GM21390 (cell line): Measurements from ENCODE around the gene TMEM131L.
"Not testable (repeated sequence)": the region's sequence is repeated elsewhere in the genome, so short reads cannot be mapped to it uniquely, and the experiment has no call there.

Experiments used
- ATAC-seq: cut with Tn5 transposase; IDR thresholded peaks from one replicate; pipeline ENCODE4 v1.9.1; 2021; ENCODE audit not compliant: unreplicated experiment

Gene TMEM131L

GRCh38 chr4:153646978-153647377 lies 180.8 kb downstream of the TMEM131L start:
- ATAC-seq: no peak

GRCh38 chr4:153647975-153648374 lies 181.8 kb downstream of the TMEM131L start:
- no peak for ATAC-seq

- no peak for ATAC-seq
Observed at GRCh38 chr4:153649572-153649991, 183.4 kb downstream of the TMEM131L start.

DNA sequence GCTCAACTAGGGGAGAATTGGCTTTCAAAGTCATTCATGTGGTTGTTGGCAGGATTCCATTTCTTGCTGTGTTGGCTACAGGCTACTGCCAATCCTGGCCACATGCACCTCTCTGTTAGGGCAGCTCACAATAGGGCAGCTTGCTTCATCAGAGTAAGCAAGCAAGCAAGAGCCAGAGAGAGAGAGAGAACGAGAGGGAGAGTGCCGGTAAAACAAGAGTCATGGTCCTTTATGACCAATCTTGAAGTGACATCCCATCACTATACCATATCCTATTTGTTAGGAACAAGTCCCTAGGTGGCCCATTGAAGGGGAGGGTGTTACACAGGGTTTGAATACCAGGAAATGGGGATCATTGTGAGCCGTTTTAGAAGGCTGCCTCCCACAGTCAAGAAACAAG lies 185.0 kb downstream of the TMEM131L start:
- ATAC-seq: no peak

GRCh38 chr4:153651587-153651986 lies 185.4 kb downstream of the TMEM131L start:
- no peak for ATAC-seq

DNA sequence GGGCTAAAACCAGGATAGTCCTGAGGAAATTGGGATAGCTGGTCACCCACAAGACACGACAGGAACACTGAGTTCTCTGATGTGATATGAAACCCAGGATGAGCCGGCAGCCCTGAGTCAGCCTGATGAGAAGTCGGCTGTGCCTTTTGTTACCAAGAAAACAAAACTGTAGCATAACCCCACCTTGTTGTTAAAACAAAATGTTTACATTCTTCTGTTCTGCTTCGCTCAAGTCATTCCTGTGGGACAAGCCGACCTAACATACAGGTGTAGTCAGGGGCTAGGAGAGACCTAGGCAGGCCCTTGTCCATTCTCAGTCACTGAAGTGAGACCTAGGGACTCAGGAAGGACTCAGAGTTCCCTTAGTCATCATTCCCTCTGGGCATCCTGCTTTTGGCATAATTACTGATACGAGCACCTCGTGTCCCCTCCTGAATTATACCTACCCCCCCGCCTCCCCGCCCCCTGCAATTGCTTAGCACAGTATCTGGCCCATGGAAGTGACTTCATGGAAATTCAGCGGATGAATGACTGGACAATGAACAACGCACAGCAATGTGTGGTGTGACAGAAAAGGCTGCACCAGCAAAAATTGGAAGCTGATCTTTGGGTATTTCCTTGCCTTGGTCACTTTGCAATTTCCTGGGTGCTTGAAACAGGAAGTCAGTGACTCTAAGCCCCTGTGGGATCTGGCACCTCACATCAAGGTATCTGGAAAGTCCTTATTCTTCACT lies 186.1 kb downstream of the TMEM131L start:
- ATAC-seq: no peak

DNA sequence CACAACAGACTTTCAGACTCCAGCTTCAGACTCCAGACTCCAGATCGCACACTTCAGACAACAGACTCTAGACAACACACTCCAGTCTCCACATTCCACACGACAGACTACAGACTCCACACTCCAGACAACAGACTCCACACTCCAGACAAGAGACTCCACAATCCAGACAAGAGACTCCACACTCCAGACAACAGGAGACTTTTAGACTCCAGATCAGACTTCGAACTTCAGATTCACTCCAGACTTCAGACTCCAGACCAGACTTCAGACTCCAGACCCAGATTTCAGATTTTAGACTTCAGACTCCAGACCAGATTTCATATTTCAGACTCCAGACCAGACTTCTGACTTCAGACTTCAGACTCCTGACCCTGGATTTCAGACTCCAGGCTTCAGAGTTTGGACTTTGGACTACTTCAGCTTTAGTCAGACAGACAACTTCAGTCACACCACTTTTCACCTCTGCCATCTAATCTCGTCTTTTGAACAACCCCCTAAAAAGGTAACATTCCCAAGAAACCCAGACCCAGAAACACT lies 188.9 kb downstream of the TMEM131L start:
- no peak for ATAC-seq

DNA sequence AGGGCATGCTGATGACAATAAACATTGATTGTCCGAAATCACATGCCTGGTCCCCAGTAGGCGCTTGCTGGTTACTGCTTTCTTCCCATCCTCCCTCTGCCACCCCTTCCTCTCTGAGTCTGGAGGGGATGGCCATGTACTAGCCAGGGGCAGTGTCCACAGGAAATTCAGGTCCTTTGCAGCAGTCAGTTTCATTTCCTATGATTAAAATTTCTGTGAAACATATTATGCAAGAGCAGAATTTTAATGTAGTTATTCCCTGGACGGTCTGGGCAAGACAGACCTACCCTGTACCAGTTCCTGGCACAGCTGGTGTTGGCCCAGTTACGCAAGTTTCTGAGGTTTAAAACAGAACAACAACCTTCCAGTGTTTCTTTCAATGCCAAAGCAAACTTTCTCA lies 189.8 kb downstream of the TMEM131L start:
- no peak for ATAC-seq

- ATAC-seq: no peak
Observed at GRCh38 chr4:153661215-153661822, 195.2 kb downstream of the TMEM131L start.

DNA sequence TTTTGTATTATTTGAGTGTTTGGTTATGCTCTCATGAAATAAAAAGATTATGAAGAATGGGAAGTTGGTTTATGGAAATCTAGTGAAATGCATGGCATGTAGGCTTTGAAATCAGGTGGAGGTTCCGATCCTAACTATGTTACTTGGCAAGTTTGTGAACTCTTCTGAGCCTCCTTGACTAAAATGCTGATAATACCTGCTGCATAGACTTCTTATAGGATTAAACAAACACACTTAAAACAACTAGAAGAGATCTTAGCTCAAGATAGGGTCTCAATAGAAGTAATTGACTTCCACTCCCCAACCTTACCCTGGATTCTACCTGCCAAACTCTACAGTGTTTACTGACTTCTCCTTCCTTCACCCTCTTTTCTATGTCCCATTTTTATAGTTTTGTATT lies 195.7 kb downstream of the TMEM131L start:
- no peak for ATAC-seq

DNA sequence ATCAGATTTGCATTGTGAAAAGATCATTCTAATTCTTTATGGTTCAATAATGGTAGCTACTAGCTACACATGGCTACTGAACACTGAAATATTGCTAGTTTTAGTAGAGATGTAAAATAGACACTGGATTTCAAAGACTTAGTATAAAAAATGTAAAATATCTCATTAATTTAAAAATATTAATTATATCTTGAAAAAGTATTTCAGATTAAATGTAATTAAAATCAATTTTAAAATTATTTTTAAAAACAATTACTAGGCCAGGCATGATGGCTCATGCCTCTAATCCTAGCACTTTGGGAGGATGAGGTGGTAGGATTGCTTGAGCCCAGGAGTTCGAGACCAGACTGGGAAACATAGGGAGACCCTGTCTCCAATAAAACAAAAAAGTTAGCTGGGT lies 197.5 kb downstream of the TMEM131L start:
- no peak for ATAC-seq

DNA sequence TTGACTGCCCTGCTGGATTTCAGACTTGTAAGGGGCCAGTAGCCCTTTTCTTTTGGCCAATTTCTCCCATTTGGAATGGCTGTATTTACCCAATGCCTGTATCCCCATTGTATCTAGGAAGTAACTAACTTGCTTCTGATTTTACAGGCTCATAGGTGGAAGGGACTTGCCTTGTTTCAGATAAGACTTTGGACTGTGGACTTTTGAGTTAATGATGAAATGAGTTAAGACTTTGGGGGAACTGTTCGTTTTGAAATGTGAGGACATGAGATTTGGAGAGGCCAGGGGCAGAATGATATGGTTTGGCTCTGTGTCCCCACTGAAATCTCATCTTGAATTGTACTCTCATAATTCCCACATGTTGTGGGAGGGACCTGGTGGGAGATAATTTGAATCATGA lies 200.3 kb downstream of the TMEM131L start:
- not testable (repeated sequence) for ATAC-seq

GRCh38 chr4:153668647-153669046 lies 202.5 kb downstream of the TMEM131L start:
- ATAC-seq: no peak

- no peak for ATAC-seq
Observed at GRCh38 chr4:153669838-153670237, 203.7 kb downstream of the TMEM131L start.

DNA sequence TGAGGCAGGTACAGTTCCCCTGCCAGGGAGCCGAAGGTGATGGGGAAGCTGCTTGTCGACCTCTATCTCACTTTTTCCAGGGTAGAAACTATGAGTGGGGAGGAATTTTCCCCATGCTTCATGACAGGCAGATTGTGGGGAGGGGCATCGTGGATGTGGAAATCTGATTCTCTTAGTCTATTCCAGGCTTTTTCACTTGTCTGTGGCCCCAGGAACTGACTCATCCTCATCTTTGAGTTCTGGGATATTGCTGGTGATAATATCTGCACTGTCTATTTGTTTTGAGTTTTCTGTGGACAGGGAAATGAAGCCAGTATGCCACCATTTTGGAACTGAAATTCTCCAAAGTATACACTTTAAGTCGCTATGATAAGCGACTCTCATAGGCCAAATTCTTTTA lies 210.3 kb downstream of the TMEM131L start:
- no peak for ATAC-seq

DNA sequence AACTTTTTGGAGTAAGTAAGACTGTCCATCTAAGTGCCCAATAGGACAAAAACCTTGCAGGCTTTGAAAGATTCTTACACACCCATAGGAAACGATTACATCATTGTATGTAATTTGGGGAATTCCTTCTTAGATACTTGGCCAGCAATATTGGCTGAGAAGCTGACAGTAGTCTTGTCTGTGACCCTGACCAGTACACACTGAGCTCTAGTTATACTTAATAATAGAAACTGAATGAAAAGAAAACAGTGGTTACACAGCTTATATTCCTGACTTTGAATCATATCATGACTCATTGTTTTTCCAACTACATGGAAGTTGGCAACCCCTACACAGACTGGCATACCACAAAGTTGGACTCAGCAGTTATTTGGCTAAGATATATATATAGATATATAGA lies 210.8 kb downstream of the TMEM131L start:
- ATAC-seq: no peak

DNA sequence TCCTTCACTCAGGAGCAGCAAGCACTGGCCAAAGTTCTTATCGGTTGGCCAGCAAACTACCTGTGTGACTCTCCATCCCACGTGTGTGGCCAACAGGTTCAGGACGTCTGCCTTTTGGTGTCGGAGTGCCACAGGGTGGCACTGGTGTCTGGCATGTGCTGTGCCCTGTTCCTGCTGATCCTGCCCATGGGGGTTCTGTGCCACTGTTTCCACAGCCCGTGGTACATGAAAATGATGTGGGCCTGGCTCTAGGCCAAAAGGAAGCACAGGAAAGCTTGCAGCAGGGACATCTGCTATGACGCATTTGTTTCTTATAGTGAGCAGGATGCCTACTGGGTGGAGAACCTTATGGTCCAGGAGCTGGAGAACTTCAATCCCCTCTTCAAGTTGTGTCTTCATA lies 213.3 kb downstream of the TMEM131L start:
- no peak for ATAC-seq

- no peak for ATAC-seq
Observed at GRCh38 chr4:153683763-153684181, 217.6 kb downstream of the TMEM131L start.

- peak; percentile 87 for ATAC-seq
Observed at GRCh38 chr4:153684182-153684970, 218.2 kb downstream of the TMEM131L start, which contains the start of gene TLR2. Gene TLR2, plus strand, starts transcription at chr4:153684280. Its CDS starts 18,628 bp downstream, at chr4:153702908.

DNA sequence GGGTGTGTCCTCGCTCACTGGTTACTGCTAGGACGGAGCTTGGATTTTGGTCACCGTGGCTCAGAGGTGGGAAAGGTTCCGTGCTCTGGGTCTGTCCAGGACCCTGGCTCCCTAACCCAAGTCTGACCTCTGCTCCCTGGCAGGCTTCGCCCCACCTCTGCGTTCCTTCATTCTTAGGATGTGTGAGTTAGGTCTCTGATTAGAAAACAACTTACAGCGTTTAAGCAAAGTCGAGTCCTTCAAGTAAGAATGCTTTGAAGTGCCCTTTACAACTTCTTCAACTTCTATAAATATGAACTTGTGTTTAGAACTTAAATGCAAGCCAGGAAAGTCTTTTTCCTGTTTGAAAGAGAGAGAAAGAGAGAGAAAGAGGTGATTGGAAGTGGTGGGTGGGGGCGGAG lies 218.8 kb downstream of the TMEM131L start:
- peak; percentile 36 for ATAC-seq
